Stimulated activated CD8-positive, alpha-beta memory T cell treated with anti-CD3 and anti-CD28 coated beads, Interleukin-2, amount 100 ng/mL, for 1 hour (primary cell): Measurements from ENCODE around the gene TRRAP.

Experiments
- DNase-seq, 2 donors: peaks; one replicate each; pipeline ENCODE4 v3.0.0-alpha.2; 2020; ENCODE audit warnings: low read depth in 2 of 2

The TRRAP gene

DNA sequence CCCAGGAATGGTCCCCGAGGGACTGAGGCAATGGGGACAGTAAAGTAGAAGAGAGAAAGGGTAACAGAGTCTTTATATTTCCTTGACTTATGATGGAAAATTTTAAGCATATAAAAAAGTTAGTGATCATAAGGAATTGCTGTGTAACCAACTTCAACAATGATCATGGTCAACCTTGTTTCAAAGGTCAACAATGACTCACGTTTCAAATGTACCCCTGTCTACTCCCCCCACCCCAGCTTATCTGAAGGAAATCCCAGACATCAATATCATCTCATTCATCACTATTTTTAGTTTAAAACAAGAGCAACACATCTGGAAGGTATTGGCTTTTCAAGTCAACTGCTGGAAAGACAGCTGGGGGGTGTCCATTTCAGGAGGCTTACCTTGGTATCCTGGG, 172.6 kb downstream of the TRRAP start:
- no peak for DNase-seq

GRCh38 chr7:99054781-99055180, 176.4 kb downstream of the TRRAP start:
- no peak for DNase-seq

DNA sequence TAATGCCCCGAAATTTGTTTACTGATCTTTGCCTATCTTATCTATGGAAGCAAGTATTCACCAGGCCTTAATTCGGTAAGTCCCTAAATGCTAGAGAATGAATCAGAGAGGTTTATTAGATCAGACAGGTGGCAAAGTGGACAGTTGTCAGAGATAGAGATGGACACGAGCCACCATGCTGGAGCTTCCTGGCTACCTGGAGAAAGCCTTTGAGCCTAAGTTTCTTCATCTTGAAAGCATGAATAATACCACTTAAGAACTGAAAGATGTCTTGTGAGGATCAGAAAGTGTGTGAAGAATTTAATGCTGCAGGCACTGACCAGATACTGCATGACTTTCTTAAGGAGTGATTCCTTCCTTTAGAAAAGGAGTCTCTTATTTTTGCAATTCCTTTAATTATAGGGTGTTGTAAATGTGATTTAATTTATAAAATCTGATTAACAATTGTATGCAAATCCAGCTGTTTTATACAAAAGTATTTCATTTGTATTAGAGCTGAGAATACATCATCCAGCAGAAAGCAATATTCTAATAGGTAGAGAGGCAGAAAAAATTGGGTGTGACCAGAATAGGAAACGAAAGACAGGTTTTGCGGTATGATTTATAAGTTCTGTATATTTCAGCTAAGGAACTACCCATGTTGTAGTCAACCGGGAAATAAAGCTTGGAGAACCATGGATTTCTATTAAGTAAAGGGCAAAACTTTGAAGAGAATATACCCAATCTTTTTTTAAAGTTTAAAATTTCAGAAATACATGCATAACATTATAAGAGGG, 182.9 kb downstream of the TRRAP start:
- no peak for DNase-seq
